OCI-LY3 (cell line): ENCODE results near the gene TRAPPC12.

Experiments used
- H2AFZ ChIP-seq: fragments of 200-600, 300-600 bp; shearing (Covaris generic); 2 replicates; pipeline ENCODE4 v1.6.0; 2014; ENCODE audit warnings: antibody characterized with exemption, low read depth, low read length
- H3K27ac ChIP-seq: fragments of 200-600, 300-600 bp; sonication (generic); 2 replicates; pipeline ENCODE4 v1.5.1; 2014; ENCODE audit warnings: mild to moderate bottlenecking, low read length, moderate library complexity, mixed read lengths
- H3K27me3 ChIP-seq: fragments of 200-600, 300-600 bp; sonication (generic); 2 replicates; pipeline ENCODE4 v1.6.1; 2014; ENCODE audit warnings: low read depth, low read length, mixed read lengths
- H3K36me3 ChIP-seq: fragments of 200-600, 300-600 bp; sonication (generic); replicated peaks from 2 replicates; pipeline ENCODE3; 2014; ENCODE audit warnings: low read depth, low read length, mixed read lengths
- H3K4me1 ChIP-seq: fragments of 300-600, 200-600 bp; sonication (generic); 2 replicates; pipeline ENCODE4 v1.6.1; 2014; ENCODE audit warnings: low read length, mixed read lengths
- H3K4me2 ChIP-seq: fragments of 200-600, 300-600 bp; sonication (generic); 2 replicates; pipeline ENCODE4 v1.6.1; 2014; ENCODE audit warnings: low read length, mixed read lengths
- H3K4me3 ChIP-seq: fragments of 300-600, 200-600 bp; sonication (generic); 2 replicates; pipeline ENCODE4 v1.5.1; 2014; ENCODE audit warnings: antibody characterized with exemption, mild to moderate bottlenecking, low read length, moderate library complexity
- H3K79me2 ChIP-seq: fragments of 300-600, 200-600 bp; shearing (Covaris generic); 2 replicates; pipeline ENCODE4 v1.6.1; 2014; ENCODE audit warnings: mild to moderate bottlenecking, low read length, mixed read lengths
- H3K9ac ChIP-seq: fragments of 300-600, 200-600 bp; shearing (Covaris generic); 2 replicates; pipeline ENCODE4 v1.6.0; 2014; ENCODE audit warnings: mild to moderate bottlenecking, low read length, moderate library complexity
- H3K9me3 ChIP-seq: fragments of 200-600, 300-600 bp; shearing (Covaris generic); 2 replicates; pipeline ENCODE4 v1.6.1; 2014; ENCODE audit warnings: low read length, mixed read lengths; ENCODE audit not compliant: insufficient read depth
- H4K20me1 ChIP-seq: fragments of 200-600, 300-600 bp; sonication (generic); 2 replicates; pipeline ENCODE4 v1.6.1; 2016; ENCODE audit warnings: low read length, mixed read lengths; ENCODE audit not compliant: insufficient read depth
- EZH2phosphoT487 ChIP-seq: fragments of 200-600 bp; shearing (Covaris generic); IDR thresholded peaks from 2 replicates; pipeline ENCODE4 v1.6.1; 2018; ENCODE audit warnings: antibody characterized with exemption, mixed run types, low read depth
- TF ChIP-seq, protein P1 (sequence below): fragments of 200-600, 300-600 bp; sonication (generic); IDR thresholded peaks from 2 replicates; pipeline ENCODE4 v1.5.1; 2014; ENCODE audit warnings: antibody characterized with exemption, low read length, low read depth

The TRAPPC12 gene

GRCh38 chr2:3435445-3435844, 56.0 kb downstream of the TRAPPC12 start:
- H3K4me2 ChIP-seq, result no peak overlapping the region
- H3K27ac ChIP-seq, result no peak overlapping the region; the same call in 1 of the 2 replicates
- no peaks in the 10 kb centered on the region for H3K27me3 ChIP-seq
- H3K36me3 ChIP-seq, result peaks cover 26% of the 10 kb centered on the region
- H3K79me2 ChIP-seq, result peaks cover under 1% of the 10 kb centered on the region; the same call in 1 of the 2 replicates
- TF ChIP-seq EZH2phosphoT487, result no peak
- TF ChIP-seq, protein P1, sequence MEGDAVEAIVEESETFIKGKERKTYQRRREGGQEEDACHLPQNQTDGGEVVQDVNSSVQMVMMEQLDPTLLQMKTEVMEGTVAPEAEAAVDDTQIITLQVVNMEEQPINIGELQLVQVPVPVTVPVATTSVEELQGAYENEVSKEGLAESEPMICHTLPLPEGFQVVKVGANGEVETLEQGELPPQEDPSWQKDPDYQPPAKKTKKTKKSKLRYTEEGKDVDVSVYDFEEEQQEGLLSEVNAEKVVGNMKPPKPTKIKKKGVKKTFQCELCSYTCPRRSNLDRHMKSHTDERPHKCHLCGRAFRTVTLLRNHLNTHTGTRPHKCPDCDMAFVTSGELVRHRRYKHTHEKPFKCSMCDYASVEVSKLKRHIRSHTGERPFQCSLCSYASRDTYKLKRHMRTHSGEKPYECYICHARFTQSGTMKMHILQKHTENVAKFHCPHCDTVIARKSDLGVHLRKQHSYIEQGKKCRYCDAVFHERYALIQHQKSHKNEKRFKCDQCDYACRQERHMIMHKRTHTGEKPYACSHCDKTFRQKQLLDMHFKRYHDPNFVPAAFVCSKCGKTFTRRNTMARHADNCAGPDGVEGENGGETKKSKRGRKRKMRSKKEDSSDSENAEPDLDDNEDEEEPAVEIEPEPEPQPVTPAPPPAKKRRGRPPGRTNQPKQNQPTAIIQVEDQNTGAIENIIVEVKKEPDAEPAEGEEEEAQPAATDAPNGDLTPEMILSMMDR, result no peak
- no peak overlapping the region for H3K4me3 ChIP-seq
- no peaks in the 10 kb centered on the region for H3K9me3 ChIP-seq
- peaks cover 6% of the 10 kb centered on the region; the same call in 1 of the 2 replicates for H3K4me1 ChIP-seq
- H2AFZ ChIP-seq, result no peak overlapping the region
- H3K9ac ChIP-seq, result no peak overlapping the region
- 0 out of 2 replicates have a peak, but pooled peaks cover 5% of the 10 kb centered on the region for H4K20me1 ChIP-seq

DNA sequence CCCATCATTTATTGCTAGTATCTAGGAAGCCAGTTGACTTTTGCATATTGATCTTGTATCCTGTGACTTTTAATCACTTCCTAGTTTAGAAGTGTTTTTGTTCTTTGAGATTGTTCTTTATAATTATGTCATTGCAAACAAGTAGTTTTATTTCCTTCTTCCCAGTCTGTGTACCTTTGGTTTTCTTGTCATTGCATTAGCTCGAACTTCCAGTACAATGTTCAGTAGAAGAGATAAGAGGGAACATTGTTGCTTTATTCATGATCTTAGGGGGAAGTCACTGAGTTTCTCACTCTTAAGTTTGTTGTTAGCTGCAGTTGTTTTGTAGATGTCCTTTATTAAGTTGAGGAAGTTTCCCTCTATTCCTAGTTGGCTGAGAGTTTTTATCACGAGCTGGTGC, 61.0 kb downstream of the TRAPPC12 start:
- H3K4me1 ChIP-seq, result peaks cover 4% of the 10 kb centered on the region; the same call in 1 of the 2 replicates
- TF ChIP-seq, protein P1, result no peak
- no peak for TF ChIP-seq EZH2phosphoT487
- no peak overlapping the region for H3K4me3 ChIP-seq
- no peaks in the 10 kb centered on the region for H3K9me3 ChIP-seq
- no peak overlapping the region for H3K27ac ChIP-seq
- H4K20me1 ChIP-seq, result 0 out of 2 replicates have a peak, but pooled peaks cover 6% of the 10 kb centered on the region
- H3K9ac ChIP-seq, result no peak overlapping the region
- H3K79me2 ChIP-seq, result peaks cover 16% of the 10 kb centered on the region
- no peaks in the 10 kb centered on the region for H3K27me3 ChIP-seq
- H3K36me3 ChIP-seq, result peaks cover 17% of the 10 kb centered on the region
- no peak overlapping the region for H2AFZ ChIP-seq
- no peak overlapping the region for H3K4me2 ChIP-seq

- Histone ChIP-seq H3K4me2 (no peak overlapping the region), H3K79me2 (peaks cover 16% of the 10 kb centered on the region), H3K27ac (no peak overlapping the region), H3K9me3 (no peaks in the 10 kb centered on the region), H3K4me1 (no peaks in the 10 kb centered on the region), H2AFZ (no peak overlapping the region), H3K9ac (no peak overlapping the region), H3K27me3 (no peaks in the 10 kb centered on the region), H4K20me1 (0 out of 2 replicates have a peak, but pooled peaks cover 6% of the 10 kb centered on the region), H3K4me3 (no peak overlapping the region), H3K36me3 (peaks cover 27% of the 10 kb centered on the region)
- TF ChIP-seq EZH2phosphoT487, result no peak
- TF ChIP-seq, protein P1, result no peak
Observed at GRCh38 chr2:3441465-3441864, 62.0 kb downstream of the TRAPPC12 start.

DNA sequence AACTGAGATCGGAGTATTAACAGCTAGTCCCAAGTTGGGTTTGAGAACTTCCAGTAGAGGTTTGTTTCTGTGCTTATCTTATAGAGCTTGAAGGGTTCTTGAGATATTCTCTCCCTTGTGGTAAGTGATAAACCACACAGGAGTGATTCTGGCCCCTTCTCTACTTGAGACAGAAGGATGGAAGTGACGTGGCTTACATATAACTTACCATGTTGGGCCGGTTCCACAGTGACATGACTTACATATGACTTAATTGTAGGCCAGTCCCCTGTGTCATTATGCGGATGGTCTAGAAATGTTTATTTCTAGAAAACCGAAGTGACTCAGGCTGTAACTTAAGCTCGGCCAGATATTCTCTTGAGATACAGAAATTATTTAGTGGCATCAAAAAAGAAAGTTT, 62.7 kb downstream of the TRAPPC12 start:
- Histone ChIP-seq H4K20me1 (0 out of 2 replicates have a peak, but pooled peaks cover 6% of the 10 kb centered on the region), H3K27me3 (no peaks in the 10 kb centered on the region), H3K4me2 (no peak overlapping the region), H3K79me2 (peaks cover 16% of the 10 kb centered on the region), H3K27ac (no peak overlapping the region), H3K36me3 (peaks cover 30% of the 10 kb centered on the region), H3K4me3 (no peak overlapping the region), H3K9ac (no peak overlapping the region), H3K9me3 (no peaks in the 10 kb centered on the region), H3K4me1 (no peaks in the 10 kb centered on the region), H2AFZ (no peak overlapping the region)
- TF ChIP-seq, protein P1, result no peak
- TF ChIP-seq EZH2phosphoT487, result no peak
